Liver (tissue), 9 donors: Measurements from ENCODE around the gene TRPV4. TPM values are rescaled to one million over a fixed set of nuclear protein-coding genes. Genes with fewer than 3 reads are reported as not detected.

Experiments
- DNase-seq: peaks from one replicate; pipeline ENCODE4 v3.0.0-alpha.2; 2017; ENCODE audit warnings: low spot score
- H3K27ac ChIP-seq, 2 donors: one replicate each; pipeline ENCODE4 v1.7.0; 2013; ENCODE audit warnings: inconsistent platforms in 2 of 2, low read length in 2 of 2, control low read depth in 1 of 2, low read depth in 1 of 2, mild to moderate bottlenecking in 1 of 2
- H3K27me3 ChIP-seq, 4 donors: one replicate each; pipeline versions ENCODE4 v1.6.1 to v1.7.0; 2013; ENCODE audit warnings: low read length in 3 of 4, inconsistent platforms in 1 of 4, mild to moderate bottlenecking in 1 of 4, moderate library complexity in 1 of 4; ENCODE audit not compliant: control insufficient read depth in 4 of 4, insufficient read depth in 4 of 4
- H3K36me3 ChIP-seq, 4 donors: one replicate each; pipeline versions ENCODE4 v1.6.1 to v1.7.0; 2013; ENCODE audit warnings: low read length in 3 of 4, mild to moderate bottlenecking in 3 of 4, low read depth in 1 of 4, moderate library complexity in 1 of 4; ENCODE audit not compliant: control insufficient read depth in 4 of 4, insufficient read depth in 3 of 4
- H3K4me1 ChIP-seq, 4 donors: one replicate each; pipeline versions ENCODE4 v1.6.1 to v1.7.0; 2013; ENCODE audit warnings: low read length in 3 of 4, mild to moderate bottlenecking in 3 of 4, moderate library complexity in 1 of 4; ENCODE audit not compliant: control insufficient read depth in 4 of 4, insufficient read depth in 4 of 4
- H3K4me3 ChIP-seq, 3 donors: one replicate each; pipeline versions ENCODE4 v1.6.1 to v1.7.0; 2013; ENCODE audit warnings: low read length in 3 of 3, control low read depth in 1 of 3, low read depth in 1 of 3, mild to moderate bottlenecking in 1 of 3
- H3K9ac ChIP-seq, 2 donors: one replicate each; pipeline ENCODE4 v1.7.0; 2013; ENCODE audit warnings: low read length in 2 of 2, mild to moderate bottlenecking in 2 of 2, moderate library complexity in 2 of 2, control low read depth in 1 of 2, low read depth in 1 of 2
- H3K9me3 ChIP-seq, 4 donors: one replicate each; pipeline versions ENCODE4 v1.6.1 to v1.7.0; 2013; ENCODE audit warnings: low read length in 3 of 4; ENCODE audit not compliant: control insufficient read depth in 4 of 4
- EGR1 ChIP-seq, 2 donors: IDR thresholded peaks; 2 replicates each; pipeline ENCODE4 v1.6.1; 2016 to 2018; ENCODE audit warnings: antibody characterized with exemption in 2 of 2, low read depth in 2 of 2
- FOXA1 ChIP-seq: IDR thresholded peaks from 2 replicates; pipeline ENCODE4 v1.6.1; 2016; ENCODE audit warnings: antibody characterized with exemption
- FOXA2 ChIP-seq: IDR thresholded peaks from 2 replicates; pipeline ENCODE4 v1.6.1; 2016; ENCODE audit warnings: antibody characterized with exemption
- GABPA ChIP-seq, 2 donors: IDR thresholded peaks in 1 of 2; conservative IDR thresholded peaks in 1 of 2; 2 replicates each; pipeline ENCODE4 v1.6.1; 2016; ENCODE audit warnings: antibody characterized with exemption in 2 of 2, mild to moderate bottlenecking in 1 of 2, moderate library complexity in 1 of 2
- HNF4A ChIP-seq, 2 donors: conservative IDR thresholded peaks; 2 replicates each; pipeline ENCODE4 v1.6.1; 2016; ENCODE audit warnings: antibody characterized with exemption in 2 of 2, mild to moderate bottlenecking in 2 of 2
- HNF4G ChIP-seq: IDR thresholded peaks from 2 replicates; pipeline ENCODE4 v1.6.1; 2016; ENCODE audit warnings: antibody characterized with exemption
- JUND ChIP-seq, 2 donors: IDR thresholded peaks; 2 replicates each; pipeline ENCODE4 v1.6.1; 2016; ENCODE audit warnings: antibody characterized with exemption in 2 of 2
- NR2F2 ChIP-seq: IDR thresholded peaks from 2 replicates; pipeline ENCODE4 v1.6.1; 2016; ENCODE audit warnings: antibody characterized with exemption
- RAD21 ChIP-seq, 2 donors: IDR thresholded peaks; 2 replicates each; pipeline ENCODE4 v1.6.1; 2016; ENCODE audit warnings: antibody characterized with exemption in 2 of 2, mild to moderate bottlenecking in 2 of 2
- RXRA ChIP-seq, 2 donors: IDR thresholded peaks; 2 replicates each; pipeline ENCODE4 v1.6.1; 2017 to 2018; ENCODE audit warnings: antibody characterized with exemption in 2 of 2, mild to moderate bottlenecking in 1 of 2
- SP1 ChIP-seq: IDR thresholded peaks from 2 replicates; pipeline ENCODE4 v1.6.1; 2018; ENCODE audit warnings: antibody characterized with exemption, mild to moderate bottlenecking
- TAF1 ChIP-seq: conservative IDR thresholded peaks from 2 replicates; pipeline ENCODE4 v1.6.1; 2016; ENCODE audit warnings: antibody characterized with exemption, mild to moderate bottlenecking
- YY1 ChIP-seq: IDR thresholded peaks from 2 replicates; pipeline ENCODE4 v1.6.1; 2016; ENCODE audit warnings: antibody characterized with exemption, mild to moderate bottlenecking
- WGBS: extraction: QIAGEN DNeasy Blood & Tissue Kit; methylation state at CpG from one replicate; pipeline ENCODE4 v1.1.7; 2013; 5-methylcytosine and 5-hydroxymethylcytosine counted together
- polyA plus RNA-seq, 2 donors: library from polyadenylated mRNA; stranded (reverse) in 1 of 2; unstranded in 1 of 2; fragments of 200-250 nt in 1 of 2; fragments of >200 nt in 1 of 2; fragmentation: Nextera tagmentation in 1 of 2; extraction: Ambion mirVana in 1 of 2; gene quantifications; one replicate each; pipeline versions ENCODE4 v1.2.1 to v1.2.3, GENCODE V29; 2013 to 2015
- total RNA-seq, 2 donors: library from RNA; depleted of rRNA; stranded (reverse); fragments of >200 nt; gene quantifications; one replicate each; pipeline ENCODE4 v1.2.3, GENCODE V29; 2014
- TF ChIP-seq, protein P1 (sequence below): IDR thresholded peaks from 2 replicates; pipeline ENCODE4 v1.6.1; 2016; ENCODE audit warnings: antibody characterized with exemption
- TF ChIP-seq, protein P2 (sequence below): IDR thresholded peaks from 2 replicates; pipeline ENCODE4 v1.6.1; 2016; ENCODE audit warnings: antibody characterized with exemption
- TF ChIP-seq, protein P3 (sequence below): IDR thresholded peaks from 2 replicates; pipeline ENCODE4 v1.6.1; 2016; ENCODE audit warnings: antibody characterized with exemption
- TF ChIP-seq, protein P4 (sequence below): IDR thresholded peaks from 2 replicates; pipeline ENCODE4 v1.6.1; 2016; ENCODE audit warnings: antibody characterized with exemption, mild to moderate bottlenecking
- TF ChIP-seq, protein P5 (sequence below): fragments of 150-350 bp; IDR thresholded peaks from 2 replicates; pipeline ENCODE4 v1.5.1; 2017; ENCODE audit warnings: improper control_type of control experiment, low read depth, low read length; ENCODE audit not compliant: missing input control
- donor health status: healthy.
- donor health status: healthy.
- donor health status: healthy.
- donor health status: healthy.
- donor health status: healthy.

Gene TRPV4
- total and polyA plus RNA-seq, 4 donors, result 1.3 to 9.6 (median 3.9) TPM

DNA sequence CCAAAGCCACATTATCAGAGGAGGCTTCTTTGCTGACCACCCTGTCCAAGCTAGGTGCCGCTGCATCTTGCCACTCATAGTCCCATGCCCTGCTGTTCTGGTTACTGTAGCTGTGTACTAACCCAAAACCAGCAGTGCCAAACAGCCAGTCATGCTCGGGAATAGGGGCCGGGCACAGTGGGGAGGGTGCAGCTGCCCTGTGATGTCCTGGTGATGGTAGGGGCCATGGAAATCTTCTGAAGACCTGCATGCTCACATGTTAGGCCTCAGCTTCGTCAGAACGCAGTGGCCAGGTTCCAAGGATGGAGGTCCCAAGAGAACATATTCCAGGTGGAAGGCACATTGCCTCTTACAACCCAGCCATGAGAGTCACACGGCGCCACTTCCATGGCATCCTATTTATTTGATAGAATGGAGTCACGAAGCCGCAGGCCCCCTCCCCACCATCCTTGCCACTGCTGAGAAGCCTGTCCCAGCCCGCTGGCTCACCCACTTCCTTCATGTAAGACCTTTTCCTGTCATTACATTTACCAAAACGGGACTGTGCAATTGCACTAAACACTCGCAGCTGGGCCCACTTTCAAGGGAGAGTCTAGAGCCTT lies 71.0 kb downstream of the TRPV4 start:
- Histone ChIP-seq H3K4me3 (no peak overlapping the region), H3K9ac (no peak overlapping the region), H3K4me1 (peaks cover 9 to 21% (median 17%) of the 10 kb centered on the region in 4 donors), H3K27ac (no peak overlapping the region), H3K27me3 (no peaks in the 10 kb centered on the region), H3K36me3 (no peaks in the 10 kb centered on the region), H3K9me3 (no peaks in the 10 kb centered on the region)
- no peak for TF ChIP-seq FOXA2
- TF ChIP-seq, protein P1, sequence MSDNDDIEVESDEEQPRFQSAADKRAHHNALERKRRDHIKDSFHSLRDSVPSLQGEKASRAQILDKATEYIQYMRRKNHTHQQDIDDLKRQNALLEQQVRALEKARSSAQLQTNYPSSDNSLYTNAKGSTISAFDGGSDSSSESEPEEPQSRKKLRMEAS, result no peak
- no peak for TF ChIP-seq GABPA (IDR thresholded peaks at IDR 0.05 in 1 of 2, conservative IDR thresholded peaks at IDR 0.05 in 1 of 2)
- TF ChIP-seq SP1, result no peak
- no peak for TF ChIP-seq EGR1 (IDR thresholded peaks at IDR 0.05; ENCODE audit: low read depth in 2 of 2)
- TF ChIP-seq RXRA (IDR thresholded peaks at IDR 0.05), result no peak
- TF ChIP-seq FOXA1, result no peak
- no peak for TF ChIP-seq NR2F2
- TF ChIP-seq YY1, result no peak
- TF ChIP-seq, protein P2, sequence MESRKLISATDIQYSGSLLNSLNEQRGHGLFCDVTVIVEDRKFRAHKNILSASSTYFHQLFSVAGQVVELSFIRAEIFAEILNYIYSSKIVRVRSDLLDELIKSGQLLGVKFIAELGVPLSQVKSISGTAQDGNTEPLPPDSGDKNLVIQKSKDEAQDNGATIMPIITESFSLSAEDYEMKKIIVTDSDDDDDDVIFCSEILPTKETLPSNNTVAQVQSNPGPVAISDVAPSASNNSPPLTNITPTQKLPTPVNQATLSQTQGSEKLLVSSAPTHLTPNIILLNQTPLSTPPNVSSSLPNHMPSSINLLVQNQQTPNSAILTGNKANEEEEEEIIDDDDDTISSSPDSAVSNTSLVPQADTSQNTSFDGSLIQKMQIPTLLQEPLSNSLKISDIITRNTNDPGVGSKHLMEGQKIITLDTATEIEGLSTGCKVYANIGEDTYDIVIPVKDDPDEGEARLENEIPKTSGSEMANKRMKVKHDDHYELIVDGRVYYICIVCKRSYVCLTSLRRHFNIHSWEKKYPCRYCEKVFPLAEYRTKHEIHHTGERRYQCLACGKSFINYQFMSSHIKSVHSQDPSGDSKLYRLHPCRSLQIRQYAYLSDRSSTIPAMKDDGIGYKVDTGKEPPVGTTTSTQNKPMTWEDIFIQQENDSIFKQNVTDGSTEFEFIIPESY, result no peak
- no peak for TF ChIP-seq HNF4A (conservative IDR thresholded peaks at IDR 0.05)
- TF ChIP-seq, protein P3, sequence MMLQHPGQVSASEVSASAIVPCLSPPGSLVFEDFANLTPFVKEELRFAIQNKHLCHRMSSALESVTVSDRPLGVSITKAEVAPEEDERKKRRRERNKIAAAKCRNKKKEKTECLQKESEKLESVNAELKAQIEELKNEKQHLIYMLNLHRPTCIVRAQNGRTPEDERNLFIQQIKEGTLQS, result no peak
- TF ChIP-seq JUND (IDR thresholded peaks at IDR 0.05), result no peak
- TF ChIP-seq, protein P4, sequence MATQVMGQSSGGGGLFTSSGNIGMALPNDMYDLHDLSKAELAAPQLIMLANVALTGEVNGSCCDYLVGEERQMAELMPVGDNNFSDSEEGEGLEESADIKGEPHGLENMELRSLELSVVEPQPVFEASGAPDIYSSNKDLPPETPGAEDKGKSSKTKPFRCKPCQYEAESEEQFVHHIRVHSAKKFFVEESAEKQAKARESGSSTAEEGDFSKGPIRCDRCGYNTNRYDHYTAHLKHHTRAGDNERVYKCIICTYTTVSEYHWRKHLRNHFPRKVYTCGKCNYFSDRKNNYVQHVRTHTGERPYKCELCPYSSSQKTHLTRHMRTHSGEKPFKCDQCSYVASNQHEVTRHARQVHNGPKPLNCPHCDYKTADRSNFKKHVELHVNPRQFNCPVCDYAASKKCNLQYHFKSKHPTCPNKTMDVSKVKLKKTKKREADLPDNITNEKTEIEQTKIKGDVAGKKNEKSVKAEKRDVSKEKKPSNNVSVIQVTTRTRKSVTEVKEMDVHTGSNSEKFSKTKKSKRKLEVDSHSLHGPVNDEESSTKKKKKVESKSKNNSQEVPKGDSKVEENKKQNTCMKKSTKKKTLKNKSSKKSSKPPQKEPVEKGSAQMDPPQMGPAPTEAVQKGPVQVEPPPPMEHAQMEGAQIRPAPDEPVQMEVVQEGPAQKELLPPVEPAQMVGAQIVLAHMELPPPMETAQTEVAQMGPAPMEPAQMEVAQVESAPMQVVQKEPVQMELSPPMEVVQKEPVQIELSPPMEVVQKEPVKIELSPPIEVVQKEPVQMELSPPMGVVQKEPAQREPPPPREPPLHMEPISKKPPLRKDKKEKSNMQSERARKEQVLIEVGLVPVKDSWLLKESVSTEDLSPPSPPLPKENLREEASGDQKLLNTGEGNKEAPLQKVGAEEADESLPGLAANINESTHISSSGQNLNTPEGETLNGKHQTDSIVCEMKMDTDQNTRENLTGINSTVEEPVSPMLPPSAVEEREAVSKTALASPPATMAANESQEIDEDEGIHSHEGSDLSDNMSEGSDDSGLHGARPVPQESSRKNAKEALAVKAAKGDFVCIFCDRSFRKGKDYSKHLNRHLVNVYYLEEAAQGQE, result no peak
- TF ChIP-seq, protein P5, sequence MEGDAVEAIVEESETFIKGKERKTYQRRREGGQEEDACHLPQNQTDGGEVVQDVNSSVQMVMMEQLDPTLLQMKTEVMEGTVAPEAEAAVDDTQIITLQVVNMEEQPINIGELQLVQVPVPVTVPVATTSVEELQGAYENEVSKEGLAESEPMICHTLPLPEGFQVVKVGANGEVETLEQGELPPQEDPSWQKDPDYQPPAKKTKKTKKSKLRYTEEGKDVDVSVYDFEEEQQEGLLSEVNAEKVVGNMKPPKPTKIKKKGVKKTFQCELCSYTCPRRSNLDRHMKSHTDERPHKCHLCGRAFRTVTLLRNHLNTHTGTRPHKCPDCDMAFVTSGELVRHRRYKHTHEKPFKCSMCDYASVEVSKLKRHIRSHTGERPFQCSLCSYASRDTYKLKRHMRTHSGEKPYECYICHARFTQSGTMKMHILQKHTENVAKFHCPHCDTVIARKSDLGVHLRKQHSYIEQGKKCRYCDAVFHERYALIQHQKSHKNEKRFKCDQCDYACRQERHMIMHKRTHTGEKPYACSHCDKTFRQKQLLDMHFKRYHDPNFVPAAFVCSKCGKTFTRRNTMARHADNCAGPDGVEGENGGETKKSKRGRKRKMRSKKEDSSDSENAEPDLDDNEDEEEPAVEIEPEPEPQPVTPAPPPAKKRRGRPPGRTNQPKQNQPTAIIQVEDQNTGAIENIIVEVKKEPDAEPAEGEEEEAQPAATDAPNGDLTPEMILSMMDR, result no peak
- TF ChIP-seq TAF1, result no peak
- no peak for TF ChIP-seq RAD21 (IDR thresholded peaks at IDR 0.05)
- no peak for TF ChIP-seq HNF4G
- DNase-seq, result peak; percentile 29
- WGBS, result 92% methylated on average over 12 of the region's 12 CpGs
